Memory B cell (primary cell): Measurements from ENCODE around the gene SH3RF2.
"Not testable (repeated sequence)": the region's sequence is repeated elsewhere in the genome, so short reads cannot be mapped to it uniquely, and the experiment has no call there.

Experiments
- ATAC-seq: fragments of 150-1000 bp; cut with Tn5 transposase; 2 replicates; pipeline ENCODE4 v1.10.0; 2021; ENCODE audit warnings: low read depth, mild to moderate bottlenecking, moderate library complexity
- DNase-seq, 2 donors: peaks; one replicate each; pipeline ENCODE4 v3.0.0; 2022; ENCODE audit warnings: low spot score in 2 of 2
- H3K27ac Mint-ChIP-seq: one replicate; pipeline ENCODE4 v1.8.0; 2022; ENCODE audit warnings: mild to moderate bottlenecking, moderate library complexity, mixed read lengths
- H3K27me3 Mint-ChIP-seq: one replicate; pipeline ENCODE4 v1.8.0; 2022; ENCODE audit warnings: mixed read lengths
- H3K36me3 Mint-ChIP-seq: one replicate; pipeline ENCODE4 v1.8.0; 2022; ENCODE audit warnings: mild to moderate bottlenecking, mixed read lengths
- H3K4me1 Mint-ChIP-seq: one replicate; pipeline ENCODE4 v1.8.0; 2022; ENCODE audit warnings: mixed read lengths
- H3K4me3 Mint-ChIP-seq: one replicate; pipeline ENCODE4 v1.8.0; 2022; ENCODE audit warnings: mild to moderate bottlenecking, moderate library complexity, mixed read lengths
- H3K9me3 Mint-ChIP-seq: one replicate; pipeline ENCODE4 v1.8.0; 2022; ENCODE audit warnings: mixed read lengths

SH3RF2 gene

DNA sequence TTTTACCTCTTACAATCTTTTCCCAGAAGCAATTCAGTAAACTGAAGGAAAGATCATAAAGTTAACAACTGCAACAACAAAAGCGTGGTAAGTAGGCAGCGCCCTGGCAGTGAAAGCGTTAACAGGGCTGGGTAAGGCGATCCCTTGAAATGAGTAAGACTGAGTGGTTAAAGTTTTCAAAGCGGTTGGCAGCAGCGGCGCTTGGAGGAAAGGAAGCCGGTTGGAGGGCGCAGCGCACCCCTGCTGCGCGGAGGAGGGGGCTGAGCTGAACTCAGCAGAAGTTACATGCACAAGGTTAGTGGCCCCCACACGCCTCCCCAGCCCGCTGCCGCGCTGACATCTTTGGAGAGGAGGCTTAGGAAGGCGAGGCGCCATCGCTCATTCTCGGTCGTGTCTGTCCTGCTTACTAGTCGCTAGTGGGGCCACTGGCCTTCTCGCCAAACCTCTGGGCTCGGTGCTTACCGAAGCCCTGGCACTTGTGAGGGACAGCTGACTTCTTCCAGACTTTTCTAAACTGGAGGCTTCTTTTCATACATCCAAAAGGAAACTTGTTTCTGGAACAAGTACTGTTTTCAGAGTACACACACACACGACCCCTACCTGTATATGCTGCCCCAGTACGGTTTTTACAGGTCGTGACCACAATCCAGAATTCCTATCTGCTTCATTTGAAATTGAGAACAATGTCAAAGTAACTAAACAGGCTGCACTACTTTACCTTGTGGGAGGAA, at the start of gene SH3RF2:
Gene SH3RF2, plus strand, starts transcription at position 178 of the 731 bp plus-strand sequence. CDS start 1,351 bp downstream, outside the sequence.
- DNase-seq = no peak
- Mint-ChIP-seq H3K9me3 (peaks cover 3% of the 10 kb centered on the region), H3K27ac (no peak within 1 kb of the TSS), H3K4me1 (peaks cover 2% of the 10 kb centered on the region), H3K27me3 (peaks cover 14% of the 10 kb centered on the region), H3K4me3 (no peak within 1 kb of the TSS), H3K36me3 (peaks cover 2% of the 10 kb centered on the region)
- no peak for ATAC-seq

DNA sequence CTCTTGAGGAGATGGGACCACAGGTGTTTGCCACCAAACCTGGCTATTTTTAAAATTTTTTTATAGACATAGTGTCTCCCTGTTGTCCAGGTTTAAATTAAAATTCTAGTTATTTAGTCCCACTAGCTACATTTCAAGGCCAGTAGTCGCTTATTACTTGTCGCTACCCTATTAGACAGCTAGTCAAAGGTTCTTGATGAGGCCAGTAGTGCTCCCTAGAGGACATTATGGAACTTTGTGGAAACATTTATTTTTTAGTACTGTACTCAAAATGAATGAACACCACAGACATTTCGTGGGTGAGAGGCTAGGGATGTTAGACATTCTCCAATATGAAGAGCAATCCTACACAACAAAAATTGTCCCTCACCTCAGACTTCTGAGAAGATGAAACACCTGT, 49.2 kb upstream of the SH3RF2 start:
- no peak overlapping the region for H3K27ac Mint-ChIP-seq
- ATAC-seq (no peak), DNase-seq (no peak)
- H3K9me3 Mint-ChIP-seq = peaks cover 5% of the 10 kb centered on the region
- H3K4me1 Mint-ChIP-seq = no peaks in the 10 kb centered on the region
- peaks cover 3% of the 10 kb centered on the region for H3K27me3 Mint-ChIP-seq
- no peaks in the 10 kb centered on the region for H3K36me3 Mint-ChIP-seq
- H3K4me3 Mint-ChIP-seq = no peak overlapping the region

DNA sequence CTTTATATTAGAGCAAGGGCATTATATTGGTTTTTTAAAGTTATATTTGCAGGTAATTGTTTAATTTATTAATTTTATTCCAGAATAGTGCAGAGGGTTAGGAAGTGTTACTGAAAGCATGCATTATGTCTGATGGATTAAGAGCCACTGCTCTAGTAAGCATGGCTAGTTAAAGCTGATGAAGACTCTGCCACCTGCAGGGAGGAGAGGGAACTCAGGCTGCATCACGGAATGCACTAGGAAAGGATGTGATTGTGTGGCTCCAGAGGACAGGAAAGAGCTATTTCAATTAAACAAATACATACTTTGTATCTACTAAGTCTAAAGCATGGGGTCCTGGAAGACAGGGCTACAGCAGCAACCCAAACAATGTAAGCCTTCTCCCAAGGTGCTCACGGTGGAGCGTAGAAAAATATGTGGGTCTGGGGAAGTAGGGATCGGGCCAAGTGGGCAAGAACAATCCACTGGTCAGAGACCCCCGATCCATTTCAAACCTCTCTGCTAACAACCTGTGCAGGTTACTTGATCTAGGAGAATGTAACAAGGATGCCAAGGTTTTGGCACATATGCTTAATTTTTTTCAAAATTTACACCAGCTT, 48.3 kb upstream of the SH3RF2 start:
- DNase-seq (no peak), ATAC-seq (no peak)
- Mint-ChIP-seq H3K4me3 (no peak overlapping the region), H3K9me3 (peaks cover 5% of the 10 kb centered on the region), H3K4me1 (no peaks in the 10 kb centered on the region), H3K27ac (no peak overlapping the region), H3K36me3 (no peaks in the 10 kb centered on the region), H3K27me3 (peaks cover 3% of the 10 kb centered on the region)

- peaks cover 4% of the 10 kb centered on the region for H3K27me3 Mint-ChIP-seq
- ATAC-seq = no peak
- H3K4me1 Mint-ChIP-seq = no peaks in the 10 kb centered on the region
- H3K36me3 Mint-ChIP-seq = no peaks in the 10 kb centered on the region
- H3K27ac Mint-ChIP-seq = no peak overlapping the region
- DNase-seq = no peak
- H3K4me3 Mint-ChIP-seq = no peak overlapping the region
- H3K9me3 Mint-ChIP-seq = peaks cover 5% of the 10 kb centered on the region
These were observed 46.8 kb upstream of the SH3RF2 start for GRCh38 chr5:145889611-145890010.

- H3K27me3 Mint-ChIP-seq, H3K9me3 Mint-ChIP-seq, H3K4me1 Mint-ChIP-seq, DNase-seq, ATAC-seq, H3K27ac Mint-ChIP-seq, H3K4me3 Mint-ChIP-seq, H3K36me3 Mint-ChIP-seq: not testable (repeated sequence)
These were observed 45.0 kb upstream of the SH3RF2 start for GRCh38 chr5:145891378-145891777.

DNA sequence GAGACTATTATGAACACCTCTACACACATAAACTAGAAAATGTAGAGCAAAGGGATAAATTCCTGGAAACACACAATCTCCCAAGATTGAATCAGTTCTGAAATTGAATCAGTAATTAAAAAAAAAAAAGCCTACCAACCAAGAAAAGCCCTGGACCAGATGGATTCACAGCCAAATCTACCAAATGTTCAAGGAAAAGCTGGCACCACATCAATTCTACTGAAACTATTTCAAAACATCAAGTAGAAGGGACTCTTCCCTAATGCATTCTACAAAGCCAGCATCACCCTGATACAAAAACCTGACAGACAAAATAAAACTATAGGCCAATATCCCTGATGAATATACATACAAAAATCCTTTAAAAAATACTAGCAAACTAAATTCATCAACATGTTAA, 38.2 kb upstream of the SH3RF2 start:
- Mint-ChIP-seq H3K4me3 (no peak overlapping the region), H3K4me1 (no peaks in the 10 kb centered on the region), H3K27me3 (peaks cover 1% of the 10 kb centered on the region), H3K27ac (no peak overlapping the region), H3K36me3 (no peaks in the 10 kb centered on the region), H3K9me3 (peaks cover 9% of the 10 kb centered on the region)
- ATAC-seq = no peak
- no peak for DNase-seq

GRCh38 chr5:145902421-145902820, 34.0 kb upstream of the SH3RF2 start:
- DNase-seq = no peak
- H3K4me1 Mint-ChIP-seq = no peaks in the 10 kb centered on the region
- peaks cover 9% of the 10 kb centered on the region for H3K9me3 Mint-ChIP-seq
- H3K36me3 Mint-ChIP-seq = no peaks in the 10 kb centered on the region
- peaks cover 4% of the 10 kb centered on the region for H3K27me3 Mint-ChIP-seq
- no peak overlapping the region for H3K4me3 Mint-ChIP-seq
- ATAC-seq = no peak
- no peak overlapping the region for H3K27ac Mint-ChIP-seq

GRCh38 chr5:145903113-145903512, 33.3 kb upstream of the SH3RF2 start:
- no peak for ATAC-seq
- H3K27me3 Mint-ChIP-seq = peaks cover 4% of the 10 kb centered on the region
- no peak overlapping the region for H3K27ac Mint-ChIP-seq

GRCh38 chr5:145903867-145904266, 32.5 kb upstream of the SH3RF2 start:
- Mint-ChIP-seq H3K9me3 (peaks cover 7% of the 10 kb centered on the region), H3K4me3 (no peak overlapping the region), H3K27ac (no peak overlapping the region), H3K4me1 (no peaks in the 10 kb centered on the region), H3K27me3 (peaks cover 4% of the 10 kb centered on the region), H3K36me3 (no peaks in the 10 kb centered on the region)
- ATAC-seq = no peak
- DNase-seq = no peak

More at GRCh38 chr5:145903113-145903512, 33.3 kb upstream of the SH3RF2 start:
- no peak for DNase-seq
- no peak overlapping the region for H3K4me3 Mint-ChIP-seq
- peaks cover 7% of the 10 kb centered on the region for H3K9me3 Mint-ChIP-seq
- no peaks in the 10 kb centered on the region for H3K4me1 Mint-ChIP-seq
- no peaks in the 10 kb centered on the region for H3K36me3 Mint-ChIP-seq

- peaks cover 7% of the 10 kb centered on the region for H3K9me3 Mint-ChIP-seq
- H3K27ac Mint-ChIP-seq = no peak overlapping the region
- ATAC-seq (no peak), DNase-seq (no peak)
- no peaks in the 10 kb centered on the region for H3K36me3 Mint-ChIP-seq
- peaks cover 4% of the 10 kb centered on the region for H3K27me3 Mint-ChIP-seq
- H3K4me1 Mint-ChIP-seq = no peaks in the 10 kb centered on the region
- H3K4me3 Mint-ChIP-seq = no peak overlapping the region
These were observed 31.6 kb upstream of the SH3RF2 start for GRCh38 chr5:145904743-145905142.

- no peak overlapping the region for H3K4me3 Mint-ChIP-seq
- peaks cover 4% of the 10 kb centered on the region for H3K27me3 Mint-ChIP-seq
- H3K9me3 Mint-ChIP-seq = peaks cover 2% of the 10 kb centered on the region
- no peaks in the 10 kb centered on the region for H3K4me1 Mint-ChIP-seq
- ATAC-seq (no peak), DNase-seq (no peak)
- no peaks in the 10 kb centered on the region for H3K36me3 Mint-ChIP-seq
- H3K27ac Mint-ChIP-seq = no peak overlapping the region
These were observed 30.0 kb upstream of the SH3RF2 start for GRCh38 chr5:145906401-145906800.

DNA sequence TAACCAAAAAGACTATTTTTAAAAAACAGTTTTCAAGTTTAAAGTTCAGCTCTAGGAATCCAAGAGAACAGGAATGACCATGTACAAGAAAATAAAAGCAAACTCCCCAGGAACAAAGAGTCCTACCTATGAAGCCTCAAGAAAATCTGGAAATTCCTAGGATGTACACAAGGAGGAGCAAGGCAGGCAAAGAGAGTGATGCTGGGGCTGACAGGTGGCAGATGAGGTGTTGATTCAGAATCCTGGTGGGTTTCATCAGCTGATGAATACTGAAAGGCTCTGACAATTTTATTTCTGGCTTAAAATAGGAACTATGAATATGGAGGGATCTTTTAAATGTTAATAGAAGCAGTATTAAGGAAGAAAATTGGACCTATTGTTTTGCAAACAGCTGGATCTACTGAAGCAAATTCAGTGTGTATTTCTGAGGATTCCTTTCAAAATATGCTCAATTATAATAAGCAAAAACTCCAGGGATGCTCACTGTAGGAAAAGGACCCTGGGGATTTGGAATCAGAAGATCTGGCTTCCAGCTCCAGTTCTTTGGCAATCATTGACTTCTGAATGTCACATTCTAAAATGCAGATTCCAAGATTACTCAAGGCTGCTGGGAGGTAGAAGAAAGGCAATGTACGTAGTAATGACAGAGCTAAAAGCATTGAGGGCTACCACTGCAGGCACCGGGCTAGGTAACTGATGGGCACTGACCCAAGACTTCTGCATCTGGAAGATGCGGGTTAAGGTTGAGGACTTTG, 28.0 kb upstream of the SH3RF2 start:
- Mint-ChIP-seq H3K4me1 (no peaks in the 10 kb centered on the region), H3K36me3 (no peaks in the 10 kb centered on the region), H3K27ac (no peak overlapping the region), H3K9me3 (no peaks in the 10 kb centered on the region), H3K4me3 (no peak overlapping the region), H3K27me3 (peaks cover 4% of the 10 kb centered on the region)
- DNase-seq = no peak
- no peak for ATAC-seq

DNA sequence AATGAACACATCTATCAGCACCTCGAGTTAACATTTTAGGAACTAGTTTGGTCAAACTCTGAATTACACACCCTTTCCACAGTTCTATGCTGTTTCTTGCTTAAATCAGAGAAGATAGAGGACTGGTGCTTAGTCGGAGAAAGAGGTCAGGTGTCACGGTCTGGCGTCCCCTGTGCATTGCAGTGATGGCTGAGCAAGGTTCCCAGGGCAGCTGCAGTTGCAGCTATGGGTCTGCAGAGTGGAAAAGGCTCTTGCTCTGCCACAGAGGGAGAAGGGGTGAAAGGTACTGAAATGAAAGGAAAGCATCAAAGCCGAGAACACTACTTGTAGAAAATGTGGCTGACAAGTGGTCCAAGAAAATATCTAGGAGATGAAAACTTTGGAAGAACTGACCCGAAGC, 25.2 kb upstream of the SH3RF2 start:
- no peaks in the 10 kb centered on the region for H3K36me3 Mint-ChIP-seq
- no peak overlapping the region for H3K4me3 Mint-ChIP-seq
- no peak for DNase-seq
- no peak overlapping the region for H3K27ac Mint-ChIP-seq
- H3K9me3 Mint-ChIP-seq = no peaks in the 10 kb centered on the region
- ATAC-seq = no peak
- peaks cover 3% of the 10 kb centered on the region for H3K4me1 Mint-ChIP-seq
- peaks cover 5% of the 10 kb centered on the region for H3K27me3 Mint-ChIP-seq

- ATAC-seq (no peak), DNase-seq (no peak)
- H3K27ac Mint-ChIP-seq = no peak overlapping the region
- H3K4me1 Mint-ChIP-seq = peaks cover 3% of the 10 kb centered on the region
- H3K9me3 Mint-ChIP-seq = no peaks in the 10 kb centered on the region
- H3K4me3 Mint-ChIP-seq = no peak overlapping the region
- no peaks in the 10 kb centered on the region for H3K36me3 Mint-ChIP-seq
- peaks cover 2% of the 10 kb centered on the region for H3K27me3 Mint-ChIP-seq
These were observed 24.4 kb upstream of the SH3RF2 start for GRCh38 chr5:145912019-145912418.
